T-helper 1 cell (primary cell): ENCODE data around the gene MIGA2.
A peak's percentile ranks its signal among the peaks of the same experiment; 100 is the strongest.
"Not testable (repeated sequence)": the region's sequence is repeated elsewhere in the genome, so short reads cannot be mapped to it uniquely, and the experiment has no call there.

Source experiments
- DNase-seq, 5 donors: peaks; one replicate each; pipeline ENCODE4 v3.0.0-alpha.2; 2012 to 2020

The MIGA2 gene

GRCh38 chr9:129102791-129103594 is 66.6 kb downstream of the MIGA2 start:
- no peak for DNase-seq

GRCh38 chr9:129103595-129103965 is 67.2 kb downstream of the MIGA2 start:
- DNase-seq, result no peak

DNA sequence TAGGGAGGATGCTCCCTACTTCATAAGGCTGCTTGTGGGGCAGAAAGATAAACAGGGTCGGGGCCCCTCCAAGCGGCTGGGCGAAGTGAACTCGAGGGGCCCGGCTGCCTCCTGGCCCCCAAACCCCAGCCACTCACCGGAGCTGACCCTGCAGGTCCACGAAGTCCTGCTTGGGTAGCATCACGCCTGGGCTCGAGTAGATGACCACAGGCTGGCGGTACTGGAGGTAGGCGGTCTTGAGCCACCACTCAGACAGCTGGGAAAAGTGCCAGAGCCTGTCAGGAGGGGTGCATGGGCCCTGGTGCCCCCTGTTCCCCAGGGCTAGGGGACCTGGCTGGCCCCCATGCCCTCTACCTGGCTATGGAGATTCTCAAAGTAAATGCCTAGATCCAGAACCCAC is 67.6 kb downstream of the MIGA2 start:
- no peak for DNase-seq

GRCh38 chr9:129105857-129106694 is 69.7 kb downstream of the MIGA2 start:
- no peak for DNase-seq

- no peak for DNase-seq
Observed at GRCh38 chr9:129107651-129108050, 71.2 kb downstream of the MIGA2 start.

- no peak for DNase-seq
Observed at GRCh38 chr9:129108083-129108804, 71.8 kb downstream of the MIGA2 start.

GRCh38 chr9:129108805-129109536 is 72.5 kb downstream of the MIGA2 start:
- no peak for DNase-seq

GRCh38 chr9:129109537-129109903 is 73.1 kb downstream of the MIGA2 start:
- peak in 1 of 5 donors; percentile 13 for DNase-seq

- no peak for DNase-seq
Observed at GRCh38 chr9:129109952-129110739, 73.7 kb downstream of the MIGA2 start.

DNA sequence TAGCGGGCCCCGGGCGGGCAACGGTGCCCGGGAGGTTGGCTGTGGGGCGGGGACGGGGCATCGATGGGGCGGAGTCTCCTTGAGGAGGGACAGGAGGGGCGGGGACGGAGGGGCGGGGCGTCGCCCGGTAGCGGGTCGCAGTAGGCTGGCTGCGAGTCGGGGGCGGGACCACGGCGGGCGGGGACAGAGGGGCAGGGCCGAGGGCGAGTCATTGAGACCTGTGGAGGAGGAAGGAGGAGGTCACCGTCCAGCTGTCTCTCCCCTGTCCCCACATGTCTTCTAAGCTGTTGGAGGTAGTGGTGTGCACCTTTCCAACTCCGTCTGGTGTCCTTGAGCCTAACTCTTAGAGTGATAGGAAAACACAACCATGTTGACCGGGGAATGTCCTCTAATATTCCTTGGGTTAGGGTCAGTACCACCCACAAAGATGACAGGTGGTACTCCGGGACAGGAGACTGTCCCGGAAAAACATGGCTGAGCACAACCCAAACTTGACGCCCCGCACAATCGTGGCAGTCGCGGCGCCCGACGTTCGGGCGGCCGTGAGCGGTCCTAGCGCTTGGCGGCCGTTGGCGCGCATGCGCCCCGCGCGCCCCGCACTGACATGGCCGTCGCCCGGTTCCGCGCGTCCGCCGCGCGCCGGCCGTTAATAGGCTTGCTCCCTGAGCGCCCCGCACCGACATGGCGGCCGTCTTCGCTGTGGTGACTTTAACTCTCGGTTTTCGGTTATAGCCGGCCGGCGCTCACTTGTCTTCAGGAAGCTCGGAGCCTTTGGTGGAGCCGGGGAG is 74.5 kb downstream of the MIGA2 start, which contains the start of the genes CRAT and PTPA:
Gene CRAT, minus strand, starts transcription at position 54 of the 788 bp plus-strand sequence. CDS start 284 bp downstream, outside the sequence.
Gene PTPA, plus strand, starts transcription at position 676 of the 788 bp plus-strand sequence. CDS start 186 bp downstream, outside the sequence.
- peak; percentile 95 to 97 (median 96) for DNase-seq

GRCh38 chr9:129111528-129112151 is 75.2 kb downstream of the MIGA2 start:
- DNase-seq, result peak in 3 of 5 donors; percentile 13 to 40 (median 19)

GRCh38 chr9:129112526-129112925 is 76.1 kb downstream of the MIGA2 start:
- DNase-seq, result not testable (repeated sequence)

DNA sequence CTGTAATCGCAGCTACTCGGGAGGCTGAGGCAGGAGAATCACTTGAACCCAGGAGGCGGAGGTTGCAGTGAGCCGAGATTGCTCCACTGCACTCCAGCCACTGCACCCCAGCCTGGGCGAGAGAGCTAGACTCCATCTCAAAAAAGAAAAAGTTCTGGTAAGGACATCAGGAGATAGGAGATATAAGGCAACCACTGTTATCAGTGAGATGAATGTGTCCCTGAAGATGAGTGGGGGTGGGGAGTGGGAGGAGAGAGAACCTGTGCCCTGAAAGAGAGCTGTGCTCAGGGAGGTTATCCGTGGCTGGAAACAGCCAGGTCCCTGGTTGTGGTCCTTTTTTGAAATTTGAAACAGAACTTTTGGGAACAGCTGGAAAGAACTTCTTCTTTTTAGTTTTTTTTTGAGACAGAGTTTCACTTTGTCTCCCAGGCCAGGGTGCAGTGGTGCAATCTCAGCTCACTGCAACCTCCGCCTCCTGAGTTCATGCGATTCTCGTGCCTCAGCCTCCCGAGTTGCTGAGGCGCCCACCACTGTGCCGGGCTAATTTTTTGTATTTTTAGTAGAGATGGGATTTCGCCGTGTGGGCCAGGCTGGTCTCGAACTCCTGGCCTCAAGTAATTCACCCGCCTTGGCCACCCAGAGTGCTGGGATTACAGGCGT is 77.3 kb downstream of the MIGA2 start:
- DNase-seq, result no peak

DNA sequence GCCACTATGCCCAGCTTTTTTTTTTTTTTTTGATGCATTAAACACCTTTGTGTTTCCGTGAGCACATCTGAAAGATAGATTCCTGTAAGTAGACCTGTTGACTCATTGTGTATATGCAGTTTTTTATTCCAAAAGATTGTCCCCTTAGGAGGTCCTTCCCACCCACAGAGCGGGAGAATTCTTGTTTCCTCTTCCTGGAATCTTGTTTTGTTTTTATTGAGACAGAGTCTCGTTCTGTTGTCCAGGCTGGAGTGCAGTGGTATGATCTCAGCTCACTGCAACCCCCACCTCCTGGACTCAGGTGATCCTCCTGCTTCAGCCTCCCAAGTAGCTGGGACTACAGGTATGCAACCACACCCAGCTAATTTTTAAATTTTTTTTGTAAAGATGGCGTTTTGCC is 82.4 kb downstream of the MIGA2 start:
- DNase-seq, result no peak

GRCh38 chr9:129121483-129121882 is 85.1 kb downstream of the MIGA2 start:
- no peak for DNase-seq
